ENCODE results near the gene PPP2R2C.

PPP2R2C gene

DNA sequence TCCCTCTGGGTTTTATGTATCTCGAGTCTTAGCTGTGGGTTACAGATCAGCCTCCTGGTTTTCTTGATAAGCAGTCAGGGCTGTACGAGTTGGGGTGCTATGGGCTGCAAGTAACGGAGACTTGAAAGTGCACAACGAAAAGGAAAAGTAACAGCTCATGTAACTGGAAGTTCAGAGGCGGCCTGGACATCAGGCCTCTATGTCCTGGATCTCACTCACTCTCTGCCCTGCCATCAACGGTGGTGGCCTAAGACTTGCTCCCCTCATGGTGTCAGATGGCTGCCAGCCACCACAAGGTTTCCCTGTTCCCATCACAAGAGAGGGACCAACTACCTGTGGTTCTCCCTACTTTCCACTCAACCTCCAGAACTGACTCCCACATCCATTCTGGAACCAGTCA is 4.8 kb downstream of the PPP2R2C start:
- no peak for DNase-seq

GRCh38 chr4:6466756-6467381 is 5.5 kb downstream of the PPP2R2C start:
- DNase-seq = no peak

DNA sequence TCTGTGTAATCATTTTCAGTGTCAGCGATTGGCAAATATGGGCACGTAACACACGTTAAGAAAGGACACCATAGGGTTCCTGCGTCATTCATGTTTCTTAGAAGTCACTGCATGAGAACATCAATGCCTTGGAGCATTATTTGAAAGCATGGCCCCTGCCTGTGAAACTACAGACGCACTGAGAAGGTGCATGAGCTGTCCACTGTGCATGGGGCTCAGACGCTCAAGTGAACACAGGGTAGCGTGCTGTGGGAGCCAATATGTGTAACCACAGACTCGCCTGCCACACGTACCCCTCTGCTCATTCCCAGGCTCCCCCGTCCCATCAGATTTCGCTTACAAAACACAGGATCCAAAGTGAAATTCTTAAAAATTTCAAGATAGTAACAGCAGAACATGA is 6.5 kb downstream of the PPP2R2C start:
- DNase-seq = no peak

DNA sequence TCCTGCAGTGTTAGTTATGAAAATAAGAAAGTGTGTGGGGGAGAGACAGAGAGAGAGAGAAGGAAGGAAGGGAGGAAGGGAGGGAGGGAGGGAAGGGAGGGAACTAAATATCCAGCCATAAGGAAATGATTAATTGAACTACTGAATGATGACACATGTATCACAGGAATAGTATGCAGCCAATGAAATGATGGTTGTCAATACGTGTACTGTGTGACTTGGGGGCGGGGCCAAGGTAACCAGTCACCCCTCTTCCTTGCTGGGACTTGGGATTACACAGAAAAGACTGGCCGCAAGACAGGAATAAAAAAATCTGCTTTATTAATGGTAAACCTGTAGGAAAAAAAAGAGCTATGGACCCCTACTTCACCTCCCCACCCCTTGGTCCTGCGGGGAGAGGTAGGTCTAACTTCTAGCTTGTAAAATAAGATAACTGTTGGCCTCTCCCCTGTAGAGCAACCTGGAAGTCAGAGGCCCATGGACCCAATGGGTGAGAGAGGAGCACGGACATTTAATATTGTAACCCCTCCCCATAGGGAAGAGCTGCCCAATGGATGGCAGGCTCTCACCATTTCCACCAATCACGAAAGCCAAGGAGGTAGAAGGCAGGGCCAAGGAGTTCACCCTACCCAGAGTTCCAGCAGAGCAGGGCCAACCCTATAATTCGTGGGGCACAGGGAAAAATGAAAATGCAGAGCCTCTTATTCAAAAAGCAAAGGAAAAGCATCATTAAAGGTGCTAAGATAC is 7.4 kb downstream of the PPP2R2C start:
- no peak for DNase-seq

GRCh38 chr4:6463311-6464289 is 8.8 kb downstream of the PPP2R2C start:
- DNase-seq = no peak

GRCh38 chr4:6461301-6462165 is 10.9 kb downstream of the PPP2R2C start:
- DNase-seq = no peak

DNA sequence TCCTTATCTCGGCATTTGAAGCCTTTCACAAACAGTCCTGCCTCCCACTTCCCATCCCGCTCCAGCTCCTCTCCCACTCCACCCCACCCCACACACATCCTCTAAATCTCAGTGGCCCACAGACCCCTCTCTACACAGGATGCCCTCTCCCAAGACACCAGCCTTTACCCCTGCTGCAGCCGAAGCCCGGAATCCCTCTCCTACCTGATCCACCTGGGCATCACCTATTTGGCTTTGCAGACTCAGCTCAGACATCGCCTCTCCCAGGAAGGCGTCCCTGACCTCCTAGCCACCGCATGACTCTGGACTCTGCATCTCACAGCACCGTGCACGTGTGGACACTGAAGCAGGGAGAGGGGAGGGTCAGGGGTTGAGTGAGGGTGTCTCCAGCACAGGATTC is 11.5 kb downstream of the PPP2R2C start:
- DNase-seq = no peak

DNA sequence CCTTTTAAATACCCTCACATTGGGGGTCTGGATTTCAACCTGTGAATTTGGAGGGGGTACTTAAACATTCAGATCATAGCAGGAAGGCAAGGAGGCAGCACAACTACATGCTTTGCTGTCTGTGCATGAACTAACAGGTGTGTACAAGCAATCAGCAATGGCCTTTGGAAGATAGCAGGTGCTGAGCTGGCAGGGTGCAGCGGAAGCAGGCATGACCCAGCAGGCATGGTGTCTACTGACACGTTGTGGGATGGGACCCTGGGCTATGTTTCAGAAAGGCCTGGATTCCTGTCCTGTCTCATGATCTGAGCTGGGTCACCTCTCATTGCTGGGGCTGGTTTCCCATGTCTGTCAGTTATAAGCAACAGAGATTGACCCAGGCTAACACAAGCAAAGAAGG is 13.9 kb downstream of the PPP2R2C start:
- DNase-seq = no peak

DNA sequence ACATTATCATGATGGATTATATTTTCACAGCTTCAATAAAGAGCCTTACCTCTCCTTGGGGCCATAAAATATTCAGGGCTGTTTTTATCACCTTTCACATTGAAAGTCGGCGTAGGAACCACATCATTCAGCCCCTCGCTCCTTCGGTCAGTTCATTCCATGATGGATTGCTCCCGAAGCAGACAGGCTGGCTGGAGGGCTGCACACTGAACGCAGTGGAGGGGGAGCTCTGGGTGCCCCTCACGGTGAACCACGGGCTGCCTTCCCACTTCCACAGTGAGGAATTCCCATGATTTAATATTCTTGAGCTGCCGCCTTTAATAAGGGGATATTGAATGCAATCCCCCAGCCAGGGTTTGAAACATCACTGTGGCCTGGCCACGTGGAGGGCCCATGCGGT is 16.0 kb downstream of the PPP2R2C start:
- no peak for DNase-seq

DNA sequence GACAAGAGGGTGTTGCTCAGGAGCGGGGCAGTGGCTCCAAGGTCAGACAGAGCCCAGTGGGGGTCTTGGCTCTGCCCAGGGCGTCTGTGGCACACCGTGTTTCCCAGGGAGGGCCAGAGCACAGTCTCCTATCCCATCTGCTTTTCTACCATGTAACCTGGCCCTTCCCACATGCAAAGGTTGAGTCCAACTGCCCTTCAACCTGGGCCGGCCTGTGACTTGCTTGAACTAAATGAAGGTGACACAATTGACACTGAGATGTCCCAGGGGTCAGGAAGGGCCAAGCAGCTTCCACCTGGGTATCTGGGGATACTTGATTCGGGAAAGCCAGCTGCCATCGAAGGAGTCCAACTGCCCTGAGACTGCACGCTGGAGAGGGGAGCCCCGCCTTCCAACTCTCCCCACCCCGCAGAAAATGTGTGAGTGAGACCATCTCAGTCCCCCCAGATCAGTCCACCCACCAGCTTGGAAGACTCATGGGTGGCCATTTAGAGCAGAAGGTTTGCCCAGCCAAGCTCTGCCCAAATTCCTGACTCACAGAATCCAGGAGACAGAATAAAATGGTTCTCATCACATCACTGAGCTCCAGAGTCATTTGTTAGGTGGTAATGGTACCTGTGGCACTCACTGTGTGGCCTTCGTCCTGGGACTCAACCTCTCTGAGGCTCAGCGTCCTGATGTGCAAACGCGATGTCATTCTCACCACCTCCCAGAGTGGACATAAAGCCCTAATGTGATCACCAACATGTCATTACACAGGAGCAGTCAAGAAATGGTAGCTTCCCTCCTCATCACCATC is 18.1 kb downstream of the PPP2R2C start:
- DNase-seq = no peak

GRCh38 chr4:6453688-6453990 is 18.8 kb downstream of the PPP2R2C start:
- no peak for DNase-seq

- no peak for DNase-seq
Measured at GRCh38 chr4:6452897-6453687, 19.3 kb downstream of the PPP2R2C start.

DNA sequence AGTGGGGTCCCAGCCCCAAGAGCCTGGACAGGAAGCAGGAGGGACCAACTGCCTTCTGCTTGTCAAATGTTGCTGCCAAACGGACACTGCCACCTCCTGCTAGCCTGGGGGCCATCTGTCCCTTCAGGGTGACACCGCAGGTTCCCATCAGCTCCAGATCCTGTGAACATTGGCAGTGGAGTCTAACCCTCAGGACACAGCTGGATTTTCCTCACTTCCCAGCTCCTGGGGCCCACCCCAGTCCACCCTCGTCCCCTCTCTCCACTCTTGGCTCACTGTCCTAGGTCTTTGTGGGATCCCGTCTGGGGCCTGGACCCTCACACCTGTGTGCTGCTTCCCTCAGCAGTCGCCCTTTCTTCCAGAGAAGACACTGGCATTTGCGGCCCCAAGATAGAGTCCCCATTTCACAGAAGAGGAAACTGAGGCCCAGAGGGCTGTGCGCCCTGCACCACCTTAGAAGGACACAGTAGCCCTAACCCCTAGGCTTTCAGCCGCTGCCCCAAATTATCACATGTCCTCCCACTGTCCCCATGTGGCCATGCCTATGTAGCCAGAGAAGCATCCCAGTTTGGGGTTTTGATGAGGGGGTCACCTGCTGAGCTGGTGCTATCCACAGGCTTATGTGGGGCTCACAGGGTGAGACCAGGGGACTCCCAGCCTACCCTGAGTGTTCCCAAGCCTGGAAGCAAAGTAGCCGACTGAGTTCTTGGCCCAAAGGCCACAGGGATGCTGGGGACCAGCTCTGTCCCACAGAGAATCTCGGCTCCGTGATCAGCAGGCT is 20.1 kb downstream of the PPP2R2C start:
- DNase-seq = no peak

DNA sequence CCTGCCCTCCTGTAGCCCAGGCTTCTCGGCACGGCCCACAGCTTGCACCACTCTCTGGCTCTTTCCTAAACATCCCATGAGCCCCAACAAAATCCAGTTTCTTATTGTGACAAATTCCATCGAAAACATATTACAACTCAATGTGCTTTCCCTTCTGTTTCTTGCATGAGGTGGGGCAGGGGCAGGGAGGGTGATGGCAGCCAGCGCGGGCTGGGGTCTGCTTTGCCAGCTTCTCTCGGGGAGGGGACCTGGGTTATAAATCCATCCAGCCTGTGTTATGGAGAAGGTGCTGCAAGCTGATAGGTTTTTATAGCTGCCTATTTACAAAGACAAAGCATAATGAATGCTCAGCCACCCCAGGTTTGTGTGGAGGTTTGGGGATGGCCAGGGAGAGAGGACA is 21.1 kb downstream of the PPP2R2C start:
- DNase-seq = no peak

GRCh38 chr4:6450709-6451108 is 21.7 kb downstream of the PPP2R2C start:
- no peak for DNase-seq

DNA sequence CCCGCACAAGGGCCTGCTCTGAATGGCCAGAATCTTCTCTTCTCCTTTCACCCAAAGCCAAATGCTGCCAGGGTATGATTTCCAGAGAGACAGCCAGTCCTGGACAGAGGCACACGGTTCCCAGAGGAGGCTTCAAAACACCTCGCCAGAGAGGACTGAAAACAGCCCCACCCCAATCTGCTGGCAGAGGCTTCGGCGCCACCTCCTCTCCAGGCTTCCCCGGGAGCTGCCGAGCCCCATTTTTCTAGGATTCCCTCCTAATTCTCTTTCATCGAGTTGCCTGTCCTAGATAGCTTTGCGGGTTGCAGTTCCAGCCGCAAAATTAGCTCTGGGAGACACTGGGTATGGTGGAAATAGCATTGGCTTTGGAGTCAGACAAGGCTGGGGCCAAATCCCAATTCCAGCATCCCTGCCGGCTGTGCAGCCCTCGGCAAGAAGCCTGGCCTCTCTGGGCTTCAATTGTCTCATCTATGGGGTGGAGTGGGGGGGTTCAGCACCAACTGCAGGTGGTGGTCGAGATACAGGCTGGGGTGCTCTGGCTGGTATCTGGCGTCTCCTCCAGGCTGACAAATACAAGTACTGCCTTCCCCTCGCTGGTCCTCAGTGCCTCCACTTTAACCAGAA is 22.6 kb downstream of the PPP2R2C start:
- DNase-seq = no peak

- DNase-seq = no peak
Measured at GRCh38 chr4:6449335-6449734, 23.1 kb downstream of the PPP2R2C start.

DNA sequence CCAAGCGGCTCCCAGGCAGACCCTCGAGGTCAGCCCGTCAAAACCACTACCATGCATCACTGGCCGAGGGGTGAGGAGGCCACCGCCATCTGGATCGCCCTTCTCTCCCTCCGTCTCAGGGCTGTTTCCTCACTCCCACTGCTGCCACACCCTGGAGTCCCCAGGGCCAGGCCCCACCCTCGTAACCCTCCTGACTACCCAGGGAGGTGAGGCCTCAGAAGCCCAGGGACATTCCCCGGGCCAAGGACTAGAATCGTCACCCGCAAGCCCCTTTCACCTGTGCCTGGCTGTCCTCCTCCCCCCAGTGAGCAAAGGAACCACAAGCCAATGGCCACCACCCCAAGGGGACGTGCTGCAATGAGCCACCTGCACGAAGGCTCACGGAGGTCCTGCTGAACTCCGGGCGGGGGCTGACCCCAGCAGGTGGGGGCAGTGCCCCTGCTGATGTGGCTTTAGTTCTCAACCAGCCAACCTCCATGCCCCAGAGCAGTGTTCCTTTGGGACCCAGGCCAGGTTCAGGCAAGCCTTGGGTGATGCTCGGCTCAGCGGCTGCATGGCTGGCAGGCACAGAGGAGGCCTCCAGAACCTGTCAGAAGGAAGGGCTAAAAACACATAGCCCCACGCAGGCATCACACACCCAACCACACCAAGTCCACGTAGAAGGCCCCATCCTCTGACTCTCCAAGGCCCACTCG is 23.8 kb downstream of the PPP2R2C start:
- no peak for DNase-seq

DNA sequence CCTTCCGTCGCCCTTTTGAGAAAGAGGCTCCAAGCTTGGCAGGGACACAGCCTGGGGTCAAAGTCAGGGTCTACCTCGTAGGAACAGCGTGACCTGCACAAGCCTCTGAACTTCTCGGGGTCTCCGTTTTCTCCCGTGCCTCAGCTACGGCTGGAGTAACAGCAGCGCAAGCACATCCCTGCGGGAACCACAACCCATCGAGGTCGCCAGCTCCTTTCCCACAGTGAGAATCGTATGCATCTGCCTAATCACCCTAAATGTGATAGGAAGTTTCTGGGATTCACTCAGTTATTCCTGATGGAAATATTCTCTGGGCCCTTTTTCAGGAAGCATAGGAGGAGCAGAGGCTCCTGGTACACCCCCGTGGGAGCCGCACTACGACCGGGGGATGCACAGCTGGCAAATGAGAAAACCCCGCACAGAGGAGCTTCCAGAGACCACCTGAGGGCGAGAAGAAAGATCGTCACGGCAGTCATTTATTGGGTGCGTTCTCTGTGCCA is 24.7 kb downstream of the PPP2R2C start:
- DNase-seq = no peak
